Glutamatergic neuron (in vitro differentiated cells): Measurements from ENCODE around the gene NUDT17. TPM values are rescaled to one million over a fixed set of nuclear protein-coding genes. Genes with fewer than 3 reads are reported as not detected.
A peak's percentile ranks its signal among the peaks of the same experiment; 100 is the strongest.

ENCODE experiments used
- DNase-seq: peaks from one replicate; pipeline ENCODE4 v3.0.0; 2022
- H3K27ac Mint-ChIP-seq: one replicate; pipeline ENCODE4 v1.8.0; 2020; ENCODE audit warnings: mild to moderate bottlenecking, mixed read lengths, inconsistent platforms; ENCODE audit not compliant: unreplicated experiment
- H3K27me3 Mint-ChIP-seq: one replicate; pipeline ENCODE4 v1.8.0; 2020; ENCODE audit warnings: mild to moderate bottlenecking, moderate library complexity, mixed read lengths, inconsistent platforms; ENCODE audit not compliant: unreplicated experiment
- H3K36me3 Mint-ChIP-seq: one replicate; pipeline ENCODE4 v1.8.0; 2020; ENCODE audit warnings: mild to moderate bottlenecking, mixed read lengths, inconsistent platforms; ENCODE audit not compliant: unreplicated experiment
- H3K4me1 Mint-ChIP-seq: one replicate; pipeline ENCODE4 v1.8.0; 2020; ENCODE audit warnings: mild to moderate bottlenecking, low read depth, mixed read lengths, inconsistent platforms; ENCODE audit not compliant: unreplicated experiment
- H3K4me3 Mint-ChIP-seq: one replicate; pipeline ENCODE4 v1.8.0; 2020; ENCODE audit warnings: mild to moderate bottlenecking, mixed read lengths, inconsistent platforms; ENCODE audit not compliant: unreplicated experiment
- H3K9me3 Mint-ChIP-seq: one replicate; pipeline ENCODE4 v1.8.0; 2020; ENCODE audit warnings: mild to moderate bottlenecking, moderate library complexity, mixed read lengths, inconsistent platforms; ENCODE audit not compliant: unreplicated experiment
- CTCF ChIP-seq: fragments of 200-600 bp; sonication (generic); IDR thresholded peaks from one replicate; pipeline ENCODE4 v1.5.0; 2021; ENCODE audit not compliant: partially characterized antibody, unreplicated experiment
- total RNA-seq: library from RNA; stranded (reverse); fragmentation: NEBNext Ultra II Directional; extraction: Animal tissue kit (Norgen Biotek cat#: 25700); gene quantifications from one replicate; pipeline ENCODE4 v1.2.1, GENCODE V29; 2021; ENCODE audit not compliant: unreplicated experiment

The NUDT17 gene
- total RNA-seq, 1 donor from 2014 or later = 2.4 TPM

GRCh38 chr1:145858901-145859490 is 13.6 kb downstream of the NUDT17 start, which contains the start of gene PIAS3:
Gene PIAS3 (minus strand): TSS chr1:145859081. CDS start chr1:145858990, 91 bp downstream.
- Mint-ChIP-seq H3K27ac (peak within 1 kb of the TSS; percentile 77), H3K36me3 (no peaks in the 10 kb centered on the region), H3K4me3 (peak within 1 kb of the TSS; percentile 89), H3K4me1 (no peaks in the 10 kb centered on the region), H3K27me3 (peaks cover 1% of the 10 kb centered on the region), H3K9me3 (peaks cover 2% of the 10 kb centered on the region)
- no peak for TF ChIP-seq CTCF
- DNase-seq = peak; percentile 93

GRCh38 chr1:145859491-145860023 is 14.1 kb downstream of the NUDT17 start:
- H3K4me3 Mint-ChIP-seq = peak overlapping the region; percentile 88
- H3K36me3 Mint-ChIP-seq = no peaks in the 10 kb centered on the region
- peaks cover 5% of the 10 kb centered on the region for H3K27me3 Mint-ChIP-seq
- peaks cover 2% of the 10 kb centered on the region for H3K9me3 Mint-ChIP-seq
- DNase-seq = peak; percentile 83
- no peaks in the 10 kb centered on the region for H3K4me1 Mint-ChIP-seq
- no peak for TF ChIP-seq CTCF
- H3K27ac Mint-ChIP-seq = no peak overlapping the region

- Mint-ChIP-seq H3K9me3 (no peaks in the 10 kb centered on the region), H3K27ac (no peak overlapping the region), H3K4me3 (no peak overlapping the region), H3K4me1 (no peaks in the 10 kb centered on the region), H3K27me3 (peaks cover 6% of the 10 kb centered on the region), H3K36me3 (no peaks in the 10 kb centered on the region)
- no peak for TF ChIP-seq CTCF
- no peak for DNase-seq
These were observed 18.0 kb downstream of the NUDT17 start for GRCh38 chr1:145863282-145864018.

- Mint-ChIP-seq H3K36me3 (no peaks in the 10 kb centered on the region), H3K9me3 (no peaks in the 10 kb centered on the region), H3K4me1 (peaks cover 8% of the 10 kb centered on the region), H3K27ac (no peak overlapping the region), H3K27me3 (peaks cover 16% of the 10 kb centered on the region), H3K4me3 (no peak overlapping the region)
- DNase-seq = no peak
- no peak for TF ChIP-seq CTCF
These were observed 22.8 kb downstream of the NUDT17 start for GRCh38 chr1:145868232-145868631.
